T-helper 2 cell treated with Interferon-gamma antibody and Interleukin-4, amounts not matched to agents 5 μg/mL and 100 μg/mL, for 36 hours (primary cell): ENCODE data around the gene TGFB1.
A peak's percentile ranks its signal among the peaks of the same experiment; 100 is the strongest.
"Not testable (repeated sequence)": the region's sequence is repeated elsewhere in the genome, so short reads cannot be mapped to it uniquely, and the experiment has no call there.

ENCODE experiments used
- DNase-seq: peaks from one replicate; pipeline ENCODE4 v3.0.0; 2021; ENCODE audit warnings: low spot score
- H3K27ac Mint-ChIP-seq: one replicate; pipeline ENCODE4 v1.8.0; 2021; ENCODE audit warnings: mild to moderate bottlenecking, mixed read lengths
- H3K27me3 Mint-ChIP-seq: one replicate; pipeline ENCODE4 v1.8.0; 2021; ENCODE audit warnings: low read depth, mixed read lengths
- H3K36me3 Mint-ChIP-seq: one replicate; pipeline ENCODE4 v1.8.0; 2021; ENCODE audit warnings: low read depth, mixed read lengths
- H3K4me1 Mint-ChIP-seq: one replicate; pipeline ENCODE4 v1.8.0; 2021; ENCODE audit warnings: low read depth, mixed read lengths
- H3K4me3 Mint-ChIP-seq: one replicate; pipeline ENCODE4 v1.8.0; 2022; ENCODE audit warnings: mild to moderate bottlenecking, moderate library complexity, mixed read lengths
- H3K9me3 Mint-ChIP-seq: one replicate; pipeline ENCODE4 v1.8.0; 2021; ENCODE audit warnings: mixed read lengths

TGFB1 gene

GRCh38 chr19:41377977-41378709, 24.4 kb upstream of the TGFB1 start:
- peaks cover 7% of the 10 kb centered on the region for H3K36me3 Mint-ChIP-seq
- no peak for DNase-seq
- H3K4me3 Mint-ChIP-seq, result no peak overlapping the region
- no peak overlapping the region for H3K27ac Mint-ChIP-seq
- no peaks in the 10 kb centered on the region for H3K27me3 Mint-ChIP-seq
- H3K9me3 Mint-ChIP-seq, result no peaks in the 10 kb centered on the region
- peaks cover 8% of the 10 kb centered on the region for H3K4me1 Mint-ChIP-seq

- H3K27me3 Mint-ChIP-seq, result no peaks in the 10 kb centered on the region
- H3K27ac Mint-ChIP-seq, result peak overlapping the region; percentile 55
- H3K4me1 Mint-ChIP-seq, result peaks cover 10% of the 10 kb centered on the region
- DNase-seq, result no peak
- H3K9me3 Mint-ChIP-seq, result no peaks in the 10 kb centered on the region
- H3K4me3 Mint-ChIP-seq, result peak overlapping the region; percentile 82
- H3K36me3 Mint-ChIP-seq, result peaks cover 6% of the 10 kb centered on the region
Observed at GRCh38 chr19:41376998-41377365, 23.3 kb upstream of the TGFB1 start.

GRCh38 chr19:41376241-41376997, 22.7 kb upstream of the TGFB1 start, which contains the start of gene TMEM91:
TSS of gene TMEM91 (plus strand) at chr19:41376533. CDS start at chr19:41378310, 1,777 bp downstream.
- Mint-ChIP-seq H3K27ac (peak within 1 kb of the TSS; percentile 55), H3K9me3 (no peaks in the 10 kb centered on the region), H3K36me3 (peaks cover 6% of the 10 kb centered on the region), H3K4me1 (peaks cover 10% of the 10 kb centered on the region), H3K27me3 (no peaks in the 10 kb centered on the region), H3K4me3 (peak within 1 kb of the TSS; percentile 82)
- no peak for DNase-seq

DNA sequence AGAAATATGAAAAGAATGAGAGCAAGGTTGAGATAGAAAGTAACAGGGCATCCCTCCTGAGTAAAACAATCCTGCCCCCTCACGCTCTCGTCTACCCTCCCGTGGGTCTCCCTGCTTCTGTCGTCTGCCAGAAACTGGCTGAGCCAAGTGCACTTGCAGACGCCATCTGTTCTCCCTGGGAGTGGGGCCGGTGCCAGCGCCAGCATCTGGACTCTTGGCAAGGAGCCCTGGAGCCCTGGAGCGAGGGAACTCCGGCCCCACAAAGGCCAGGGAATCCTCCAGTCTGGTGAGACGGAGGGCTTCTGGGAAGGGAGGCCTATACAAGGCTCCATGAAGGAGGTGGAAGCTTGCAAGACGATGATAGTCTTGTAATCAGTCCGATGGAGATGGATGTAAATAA, 20.3 kb upstream of the TGFB1 start:
- H3K4me3 Mint-ChIP-seq, result no peak overlapping the region
- H3K36me3 Mint-ChIP-seq, result peaks cover 6% of the 10 kb centered on the region
- peaks cover 10% of the 10 kb centered on the region for H3K4me1 Mint-ChIP-seq
- H3K9me3 Mint-ChIP-seq, result no peaks in the 10 kb centered on the region
- no peaks in the 10 kb centered on the region for H3K27me3 Mint-ChIP-seq
- H3K27ac Mint-ChIP-seq, result no peak overlapping the region
- DNase-seq, result no peak

DNA sequence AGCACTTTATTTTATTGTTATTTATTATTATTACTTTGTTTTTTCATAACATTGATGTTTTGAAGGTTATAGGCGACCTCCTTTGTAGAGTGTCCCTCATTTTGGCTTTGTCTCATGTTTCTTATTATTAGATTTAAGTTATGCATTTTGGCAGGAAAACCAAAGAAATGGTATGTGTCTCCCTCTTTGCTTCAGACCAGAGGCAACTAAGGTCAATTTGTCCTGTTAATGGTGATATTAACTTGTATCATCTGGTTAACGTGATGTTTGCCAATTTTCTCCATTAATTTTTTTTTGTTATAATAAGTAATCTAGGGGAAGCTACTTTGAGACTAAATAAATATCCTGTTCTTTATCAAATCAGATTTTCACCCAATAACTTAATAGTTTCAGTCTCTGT, 18.8 kb upstream of the TGFB1 start:
- Mint-ChIP-seq H3K36me3 (peaks cover 6% of the 10 kb centered on the region), H3K4me1 (peaks cover 10% of the 10 kb centered on the region), H3K9me3 (no peaks in the 10 kb centered on the region), H3K27ac (no peak overlapping the region), H3K27me3 (no peaks in the 10 kb centered on the region), H3K4me3 (no peak overlapping the region)
- no peak for DNase-seq

- no peak overlapping the region for H3K27ac Mint-ChIP-seq
- no peak overlapping the region for H3K4me3 Mint-ChIP-seq
- H3K27me3 Mint-ChIP-seq, result no peaks in the 10 kb centered on the region
- no peaks in the 10 kb centered on the region for H3K9me3 Mint-ChIP-seq
- peaks cover 8% of the 10 kb centered on the region for H3K4me1 Mint-ChIP-seq
- peaks cover 2% of the 10 kb centered on the region for H3K36me3 Mint-ChIP-seq
- DNase-seq, result no peak
Observed at GRCh38 chr19:41371541-41371940, 17.8 kb upstream of the TGFB1 start.

GRCh38 chr19:41371119-41371518, 17.4 kb upstream of the TGFB1 start:
- H3K36me3 Mint-ChIP-seq, DNase-seq, H3K27me3 Mint-ChIP-seq, H3K4me3 Mint-ChIP-seq, H3K27ac Mint-ChIP-seq, H3K9me3 Mint-ChIP-seq: not testable (repeated sequence)
- peaks cover 10% of the 10 kb centered on the region for H3K4me1 Mint-ChIP-seq

- Mint-ChIP-seq H3K9me3 (no peaks in the 10 kb centered on the region), H3K4me1 (peaks cover 8% of the 10 kb centered on the region), H3K4me3 (no peak overlapping the region), H3K36me3 (peaks cover 2% of the 10 kb centered on the region), H3K27me3 (no peaks in the 10 kb centered on the region), H3K27ac (no peak overlapping the region)
- DNase-seq, result no peak
Observed at GRCh38 chr19:41369769-41370168, 16.0 kb upstream of the TGFB1 start.

- Mint-ChIP-seq H3K4me3 (no peak overlapping the region), H3K27me3 (no peaks in the 10 kb centered on the region), H3K36me3 (peaks cover 5% of the 10 kb centered on the region), H3K27ac (no peak overlapping the region), H3K4me1 (peaks cover 20% of the 10 kb centered on the region), H3K9me3 (no peaks in the 10 kb centered on the region)
- no peak for DNase-seq
Observed at GRCh38 chr19:41367848-41368301, 14.2 kb upstream of the TGFB1 start.

DNA sequence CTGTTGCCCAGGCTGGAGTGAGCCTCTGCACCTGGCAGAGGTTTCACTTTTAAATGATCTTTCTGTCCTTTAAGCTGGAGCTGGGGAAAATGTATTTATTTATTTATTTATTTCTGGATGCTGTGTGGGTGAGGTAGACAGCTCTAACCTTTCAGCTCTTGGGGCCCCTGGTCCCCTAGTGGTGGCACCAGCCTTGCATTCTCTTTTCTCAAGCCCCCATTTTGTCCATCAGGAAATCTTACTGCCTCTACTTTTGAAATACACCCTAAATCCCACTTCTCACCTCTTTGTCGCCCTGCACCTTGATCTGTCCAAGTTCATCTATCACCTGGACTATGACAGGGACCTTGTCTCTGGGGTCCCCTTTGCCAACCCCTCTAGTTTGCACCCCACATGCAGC, 12.4 kb upstream of the TGFB1 start:
- no peaks in the 10 kb centered on the region for H3K27me3 Mint-ChIP-seq
- no peak for DNase-seq
- peaks cover 5% of the 10 kb centered on the region for H3K36me3 Mint-ChIP-seq
- peak overlapping the region; percentile 8 for H3K4me3 Mint-ChIP-seq
- no peaks in the 10 kb centered on the region for H3K9me3 Mint-ChIP-seq
- H3K4me1 Mint-ChIP-seq, result peaks cover 24% of the 10 kb centered on the region
- no peak overlapping the region for H3K27ac Mint-ChIP-seq

DNA sequence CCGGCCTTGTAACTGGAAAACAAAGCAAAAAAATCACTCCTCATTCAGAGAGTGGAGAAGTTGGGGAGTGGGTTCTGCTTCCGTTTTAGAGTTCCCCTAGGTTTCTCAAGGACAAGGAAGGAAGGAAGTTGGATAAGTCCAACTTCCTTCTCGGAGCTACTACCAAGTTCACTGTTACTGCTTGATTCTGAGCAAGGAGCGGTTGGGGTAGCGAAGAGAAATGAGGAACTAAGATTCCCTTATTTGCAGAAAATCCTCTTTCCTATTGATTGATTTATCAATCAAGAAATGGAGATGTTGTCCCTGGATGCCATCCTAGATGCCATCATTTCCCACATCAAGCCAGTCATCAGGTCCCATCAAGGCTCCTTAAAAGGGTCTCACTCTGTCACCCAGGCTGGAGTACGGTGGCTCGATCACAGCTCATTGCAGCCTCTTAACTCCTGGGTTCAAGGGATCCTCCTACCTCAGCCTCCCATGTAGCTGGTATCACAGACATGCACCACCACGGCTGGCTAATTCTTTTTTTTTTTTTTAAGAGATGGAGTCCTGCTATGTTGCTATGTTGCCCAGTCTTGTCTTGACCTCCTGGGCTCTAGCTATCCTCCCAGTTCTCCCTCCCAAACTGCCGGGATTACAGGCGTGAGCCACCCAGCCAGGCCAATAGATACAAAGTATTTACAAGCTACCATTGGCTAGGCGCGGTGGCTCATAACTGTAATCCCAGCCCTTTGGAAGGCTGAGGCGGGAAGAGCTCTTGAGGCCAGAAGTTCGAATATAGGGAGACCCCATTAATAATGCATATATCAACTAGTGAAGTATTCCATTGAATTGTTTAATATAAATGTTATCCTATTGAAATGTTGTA, 11.0 kb upstream of the TGFB1 start:
- no peaks in the 10 kb centered on the region for H3K9me3 Mint-ChIP-seq
- peaks cover 7% of the 10 kb centered on the region for H3K36me3 Mint-ChIP-seq
- no peak for DNase-seq
- peak overlapping the region; percentile 98 for H3K27ac Mint-ChIP-seq
- peaks cover 24% of the 10 kb centered on the region for H3K4me1 Mint-ChIP-seq
- peak overlapping the region; percentile 95 for H3K4me3 Mint-ChIP-seq
- H3K27me3 Mint-ChIP-seq, result no peaks in the 10 kb centered on the region

DNA sequence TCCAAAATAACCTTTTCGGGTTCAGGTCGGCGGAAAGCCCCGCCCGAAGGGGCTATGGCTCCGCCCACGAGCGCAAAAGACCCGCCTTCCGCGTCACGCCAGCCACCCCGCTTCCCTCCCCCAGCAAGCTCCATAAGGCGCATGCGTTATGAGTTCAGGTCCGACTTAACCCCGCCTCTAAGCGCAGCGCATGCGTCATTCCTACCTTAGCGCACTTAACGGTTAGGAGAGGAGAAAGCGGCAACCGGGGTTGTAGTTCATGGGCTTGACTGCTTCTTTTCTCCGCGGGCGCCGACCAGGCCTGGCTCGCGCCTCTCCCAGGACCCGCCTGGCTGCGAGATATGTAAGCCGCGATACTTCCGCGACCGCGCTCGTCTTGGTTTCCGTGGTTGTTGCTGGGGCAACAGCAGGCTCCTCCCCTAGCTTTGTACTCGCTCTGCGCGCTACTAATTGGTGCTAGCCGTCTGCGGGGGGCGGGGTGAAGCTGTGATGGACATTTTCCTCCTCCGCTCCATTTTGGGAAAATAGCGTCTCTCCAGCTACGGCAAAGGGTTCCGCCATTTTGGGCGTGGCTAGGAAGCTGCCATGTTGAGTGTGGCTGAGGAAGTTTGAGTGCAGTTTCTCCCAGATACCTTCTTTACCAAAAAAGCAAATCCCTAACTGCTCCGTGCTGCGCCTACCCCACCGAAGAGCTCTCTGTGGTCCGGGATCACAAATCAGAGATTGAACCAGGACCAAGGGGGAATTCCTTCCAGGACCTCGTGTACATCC, 10.2 kb upstream of the TGFB1 start, which contains the start of gene B9D2:
TSS of gene B9D2 (minus strand) at position 397 of the 771 bp plus-strand sequence. CDS start 630 bp downstream, outside the sequence.
- Mint-ChIP-seq H3K9me3 (no peaks in the 10 kb centered on the region), H3K4me1 (peaks cover 24% of the 10 kb centered on the region), H3K36me3 (peaks cover 9% of the 10 kb centered on the region), H3K4me3 (peak within 1 kb of the TSS; percentile 95), H3K27ac (peak within 1 kb of the TSS; percentile 98), H3K27me3 (no peaks in the 10 kb centered on the region)
- peak; percentile 97 for DNase-seq

DNA sequence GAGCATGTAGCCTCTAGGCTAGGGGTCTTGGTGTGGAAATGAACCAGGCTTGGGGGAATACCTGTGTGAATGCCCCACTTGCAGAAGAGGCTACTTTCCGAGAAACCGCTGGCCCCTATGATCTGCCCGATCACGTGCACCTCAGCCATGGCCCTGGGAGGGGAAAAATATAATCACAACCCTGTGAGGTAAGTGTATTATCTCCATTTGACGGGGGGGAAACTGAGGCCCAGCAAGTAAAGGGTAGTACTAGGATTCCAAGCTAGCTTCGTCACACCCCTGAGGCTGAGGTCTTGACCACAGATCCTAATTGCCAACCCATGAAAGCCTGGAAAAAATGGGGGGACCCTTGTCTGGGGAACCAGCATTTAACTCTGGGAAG, 9.6 kb upstream of the TGFB1 start:
- H3K27me3 Mint-ChIP-seq, result no peaks in the 10 kb centered on the region
- DNase-seq, result no peak
- no peaks in the 10 kb centered on the region for H3K9me3 Mint-ChIP-seq
- H3K4me1 Mint-ChIP-seq, result peaks cover 26% of the 10 kb centered on the region
- H3K4me3 Mint-ChIP-seq, result peak overlapping the region; percentile 95
- H3K36me3 Mint-ChIP-seq, result peaks cover 9% of the 10 kb centered on the region
- peak overlapping the region; percentile 98 for H3K27ac Mint-ChIP-seq
